Ishikawa (cell line): ENCODE data around the gene FOXI2.

Experiments
- CEBPB ChIP-seq: IDR thresholded peaks from 2 replicates; pipeline ENCODE4 v1.6.1; 2012
- CREB1 ChIP-seq: IDR thresholded peaks from 2 replicates; pipeline ENCODE4 v1.6.1; 2012; ENCODE audit warnings: low read depth
- EGR1 ChIP-seq: IDR thresholded peaks from 2 replicates; pipeline ENCODE4 v1.6.1; 2012
- EP300 ChIP-seq: IDR thresholded peaks from 2 replicates; pipeline ENCODE4 v1.6.1; 2012; ENCODE audit warnings: borderline replicate concordance
- RAD21 ChIP-seq: IDR thresholded peaks from 2 replicates; pipeline ENCODE4 v1.6.1; 2012; ENCODE audit warnings: low read depth
- REST ChIP-seq: IDR thresholded peaks from 2 replicates; pipeline ENCODE4 v1.6.1; 2012; ENCODE audit warnings: low read depth, mild to moderate bottlenecking
- TAF1 ChIP-seq: IDR thresholded peaks from 2 replicates; pipeline ENCODE4 v1.6.1; 2012; ENCODE audit warnings: low read depth, mild to moderate bottlenecking
- TEAD4 ChIP-seq: IDR thresholded peaks from 2 replicates; pipeline ENCODE4 v1.6.1; 2012
- YY1 ChIP-seq: IDR thresholded peaks from 2 replicates; pipeline ENCODE4 v1.6.1; 2012; ENCODE audit warnings: low read depth
- ZBTB7A ChIP-seq: IDR thresholded peaks from 2 replicates; pipeline ENCODE4 v1.6.1; 2012; ENCODE audit warnings: low read depth

- TF ChIP-seq REST (no peak), YY1 (no peak), CEBPB (no peak), TAF1 (no peak), EGR1 (no peak), EP300 (no peak), ZBTB7A (no peak), TEAD4 (no peak), CREB1 (no peak), RAD21 (no peak)
Observed at GRCh38 chr10:127740596-127740995, 3.6 kb downstream of the FOXI2 start.
